ACC112 (cell line): Measurements from ENCODE around the gene DYNC1I1.

Experiments
- H2AFZ ChIP-seq: fragments of 200-600 bp; sonication (generic); one replicate; pipeline ENCODE4 v1.6.0; 2017; ENCODE audit warnings: antibody characterized with exemption, low read length; ENCODE audit not compliant: unreplicated experiment
- H3K27ac ChIP-seq: fragments of 200-600 bp; sonication (generic); 2 replicates; pipeline ENCODE4 v1.5.1; 2014; ENCODE audit warnings: low read depth, mild to moderate bottlenecking, antibody characterized with exemption, low read length, moderate library complexity
- H3K27me3 ChIP-seq: fragments of 200-600 bp; sonication (generic); 2 replicates; pipeline ENCODE4 v1.6.1; 2014; ENCODE audit warnings: mild to moderate bottlenecking, antibody characterized with exemption, low read length, moderate library complexity, mixed read lengths; ENCODE audit not compliant: insufficient read depth
- H3K36me3 ChIP-seq: fragments of 200-600 bp; sonication (generic); 2 replicates; pipeline ENCODE4 v1.6.1; 2016; ENCODE audit warnings: mild to moderate bottlenecking, antibody characterized with exemption, low read length, moderate library complexity, mixed read lengths; ENCODE audit not compliant: insufficient read depth
- H3K4me1 ChIP-seq: fragments of 200-600 bp; sonication (generic); one replicate; pipeline ENCODE4 v1.6.1; 2016; ENCODE audit warnings: low read length, mixed read lengths; ENCODE audit not compliant: insufficient read depth, unreplicated experiment, control insufficient read depth
- H3K4me3 ChIP-seq: fragments of 200-600 bp; sonication (generic); 2 replicates; pipeline ENCODE4 v1.5.1; 2014; ENCODE audit warnings: mild to moderate bottlenecking, low read depth, low read length
- H3K79me2 ChIP-seq: fragments of 200-600 bp; sonication (generic); one replicate; pipeline ENCODE4 v1.6.0; 2016; ENCODE audit warnings: low read length; ENCODE audit not compliant: control insufficient read depth, unreplicated experiment, insufficient read depth

DYNC1I1 gene

DNA sequence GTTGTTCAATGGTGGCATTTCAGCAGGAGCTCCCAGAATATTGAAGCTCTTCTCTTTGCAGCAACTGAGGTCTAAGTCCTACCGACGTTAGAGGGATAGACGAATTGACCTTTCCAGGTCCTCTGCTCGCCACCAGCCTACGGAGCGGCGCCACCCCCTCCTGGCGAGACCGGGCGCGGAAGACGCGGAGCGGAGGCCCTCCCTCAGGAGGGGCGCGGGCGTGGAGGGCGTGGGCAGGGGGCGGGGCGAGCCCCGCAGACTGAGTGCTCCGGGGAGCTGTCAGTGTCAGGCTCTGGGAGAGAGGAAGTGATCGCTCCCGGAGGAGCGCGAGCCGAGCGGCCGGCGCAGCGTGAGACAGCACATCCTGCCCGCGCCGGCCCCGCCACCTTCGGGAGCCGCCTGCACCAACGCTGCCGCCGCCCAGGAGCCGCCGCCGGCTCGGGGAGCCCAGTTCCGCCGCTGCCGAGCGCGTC, at the start of gene DYNC1I1:
Gene DYNC1I1 (plus strand): TSS at position 257 of the 473 bp plus-strand sequence. CDS start 32,176 bp downstream, outside the sequence.
- Histone ChIP-seq H2AFZ (peak within 1 kb of the TSS; percentile 43), H3K4me3 (peak within 1 kb of the TSS; percentile 86), H3K4me1 (no peaks in the 10 kb centered on the region), H3K36me3 (no peaks in the 10 kb centered on the region), H3K27ac (no peak within 1 kb of the TSS), H3K79me2 (no peaks in the 10 kb centered on the region), H3K27me3 (no peaks in the 10 kb centered on the region)

DNA sequence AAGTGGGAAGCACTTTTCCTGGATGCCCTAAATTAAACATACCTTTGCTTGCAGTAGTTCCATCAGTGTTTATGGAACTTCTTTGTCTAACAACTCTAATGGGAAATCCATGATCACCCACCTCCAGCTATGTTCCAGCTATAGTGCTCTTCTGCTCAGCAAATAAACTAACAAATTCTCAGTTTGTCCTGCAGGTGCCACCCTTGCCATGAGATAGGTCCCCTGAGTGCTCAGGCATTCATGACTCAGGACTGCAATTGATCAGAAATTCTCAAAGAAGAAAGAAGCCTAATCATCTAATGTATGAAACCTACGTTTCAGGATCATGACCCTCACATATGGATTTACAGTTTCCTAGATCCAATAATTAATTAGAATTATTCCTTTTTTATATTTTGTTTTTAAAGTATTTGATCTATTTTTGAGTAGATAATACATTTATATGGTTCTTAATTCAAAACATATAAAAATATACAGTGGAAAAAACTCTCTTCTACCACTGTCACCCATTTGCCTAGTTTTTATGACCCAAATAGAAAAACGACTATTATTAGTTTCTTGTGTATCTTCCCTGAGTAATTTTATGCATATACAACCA, 48.7 kb upstream of the DYNC1I1 start:
- no peaks in the 10 kb centered on the region for H3K79me2 ChIP-seq

DNA sequence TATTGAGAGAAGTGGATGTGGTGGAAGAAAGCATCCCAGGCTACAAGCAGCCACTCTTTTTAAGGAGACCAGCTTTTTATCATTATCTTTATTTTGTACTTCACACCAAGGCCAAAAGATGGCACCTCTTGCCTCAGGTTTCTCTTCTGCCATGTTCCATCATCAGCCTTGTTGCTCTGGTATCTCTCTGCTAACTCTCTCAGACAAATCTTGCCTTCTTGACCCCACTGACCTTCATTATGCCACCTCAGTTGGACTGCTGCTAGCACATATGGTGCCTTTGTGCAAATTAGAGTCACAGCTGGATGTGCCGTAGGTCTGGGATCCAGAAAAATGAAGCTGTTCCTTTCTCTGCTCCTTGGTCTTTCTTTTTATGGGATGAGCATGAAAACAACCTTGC, 47.1 kb upstream of the DYNC1I1 start:
- Histone ChIP-seq H3K36me3 (no peaks in the 10 kb centered on the region), H2AFZ (no peak overlapping the region), H3K4me3 (no peak overlapping the region), H3K4me1 (no peaks in the 10 kb centered on the region), H3K79me2 (no peaks in the 10 kb centered on the region), H3K27me3 (no peaks in the 10 kb centered on the region), H3K27ac (no peak overlapping the region)

More for the DNA sequence above, 48.7 kb upstream of the DYNC1I1 start:
- Histone ChIP-seq H3K4me1 (no peaks in the 10 kb centered on the region), H3K4me3 (no peak overlapping the region), H3K36me3 (no peaks in the 10 kb centered on the region), H3K27me3 (no peaks in the 10 kb centered on the region), H2AFZ (no peak overlapping the region), H3K27ac (no peak overlapping the region)

DNA sequence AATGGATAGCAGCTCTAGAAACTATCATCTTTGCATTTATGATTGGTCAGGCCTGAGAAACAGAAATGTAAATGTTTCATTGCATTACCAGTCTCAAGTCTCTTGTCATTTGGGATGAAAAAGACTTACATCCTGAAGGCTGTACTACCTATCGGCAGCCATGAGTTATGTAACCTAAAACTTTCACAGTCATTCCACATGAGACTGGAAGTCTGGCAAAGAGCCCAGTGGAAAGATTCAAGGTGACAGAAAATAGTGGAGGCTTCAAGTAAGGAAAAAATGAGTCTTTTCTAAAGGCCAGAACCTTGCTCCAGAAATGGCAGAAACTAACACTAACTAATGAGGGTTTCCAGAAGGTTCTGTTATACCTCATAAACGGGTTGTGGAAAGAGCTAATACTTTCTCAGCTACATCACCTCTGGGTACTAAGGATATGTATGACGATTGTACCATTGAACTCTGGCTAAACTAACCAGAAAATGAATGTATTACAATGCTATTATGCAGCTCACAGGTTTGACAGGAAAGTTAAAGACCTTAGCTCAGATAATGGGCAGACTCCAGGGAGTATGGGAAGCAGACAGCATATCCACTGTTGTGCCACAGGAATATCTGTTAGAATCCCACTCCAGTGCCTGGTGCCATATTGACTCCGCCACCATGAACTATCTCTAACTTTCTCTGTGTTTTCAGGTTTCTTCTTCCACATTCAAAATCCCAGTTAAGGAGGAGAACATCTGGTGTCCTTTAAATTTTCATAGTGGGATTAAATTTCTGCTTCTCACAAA, 41.7 kb upstream of the DYNC1I1 start:
- no peak overlapping the region for H3K4me3 ChIP-seq
- peaks cover 6% of the 10 kb centered on the region; the same call in 1 of the 2 replicates for H3K27me3 ChIP-seq
- no peaks in the 10 kb centered on the region for H3K79me2 ChIP-seq
- H3K4me1 ChIP-seq = no peaks in the 10 kb centered on the region
- no peaks in the 10 kb centered on the region for H3K36me3 ChIP-seq
- no peak overlapping the region for H2AFZ ChIP-seq
- H3K27ac ChIP-seq = no peak overlapping the region

DNA sequence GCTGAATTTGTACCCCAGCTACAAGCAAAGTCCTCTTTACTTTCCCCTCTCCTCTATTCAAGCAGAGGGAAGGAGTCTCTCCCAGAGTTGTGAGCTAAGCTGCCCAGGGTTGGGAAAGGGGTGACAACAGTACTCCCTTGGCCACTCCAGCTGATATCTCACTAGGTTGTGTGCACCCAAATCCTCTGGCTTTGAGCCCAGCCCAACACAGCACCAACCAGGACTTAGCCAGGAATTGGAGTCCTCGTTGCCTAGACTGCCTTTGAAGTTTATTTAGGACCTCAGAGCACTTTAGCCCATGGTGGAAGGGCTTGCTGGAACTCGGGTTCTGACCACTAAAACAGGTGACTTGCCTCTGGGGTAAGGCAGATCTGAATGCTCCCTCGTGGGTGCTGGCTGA, 35.7 kb upstream of the DYNC1I1 start:
- no peak overlapping the region for H3K27ac ChIP-seq
- H3K4me3 ChIP-seq = no peak overlapping the region
- H3K27me3 ChIP-seq = peaks cover 44% of the 10 kb centered on the region
- H3K79me2 ChIP-seq = no peaks in the 10 kb centered on the region
- H2AFZ ChIP-seq = no peak overlapping the region
- no peaks in the 10 kb centered on the region for H3K36me3 ChIP-seq
- no peaks in the 10 kb centered on the region for H3K4me1 ChIP-seq

DNA sequence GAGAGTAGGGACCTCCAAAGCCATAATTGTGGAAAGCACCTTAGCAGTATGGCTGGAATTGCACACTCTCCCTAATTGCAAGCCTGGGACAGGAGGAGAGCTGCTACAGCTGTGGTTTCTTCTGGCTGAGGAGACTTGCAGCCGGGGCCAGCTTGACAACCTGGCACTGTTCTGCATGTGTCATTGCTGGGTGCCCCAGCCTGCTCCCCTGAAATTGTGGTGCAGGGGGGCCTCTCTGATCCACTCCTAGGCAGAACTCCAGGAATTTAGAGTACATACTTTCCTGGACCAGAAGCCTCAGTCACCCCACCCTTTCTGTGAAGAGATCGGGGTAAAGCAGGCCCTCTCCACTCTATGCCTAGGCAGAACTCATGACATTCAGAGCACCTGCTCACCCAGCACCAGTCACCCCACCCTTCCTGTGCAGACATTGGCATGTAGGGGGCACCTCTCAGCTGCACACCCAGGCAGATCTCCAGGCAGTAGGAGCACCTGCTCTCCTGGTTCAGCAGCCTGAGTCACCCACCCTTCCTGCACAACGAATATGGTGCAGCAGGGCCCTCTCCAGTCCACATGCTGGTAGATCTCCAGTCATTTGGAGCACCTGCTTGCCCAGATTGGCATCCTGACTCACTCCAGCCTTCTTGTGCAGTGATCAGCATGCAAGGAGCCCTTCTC, 34.4 kb upstream of the DYNC1I1 start:
- no peaks in the 10 kb centered on the region for H3K79me2 ChIP-seq
- peaks cover 44% of the 10 kb centered on the region for H3K27me3 ChIP-seq
- H3K27ac ChIP-seq = no peak overlapping the region
- no peak overlapping the region for H2AFZ ChIP-seq
- no peaks in the 10 kb centered on the region for H3K36me3 ChIP-seq
- H3K4me1 ChIP-seq = no peaks in the 10 kb centered on the region
- H3K4me3 ChIP-seq = no peak overlapping the region

GRCh38 chr7:95749044-95749443, 23.3 kb upstream of the DYNC1I1 start:
- Histone ChIP-seq H3K79me2 (no peaks in the 10 kb centered on the region), H3K27me3 (peaks cover 27% of the 10 kb centered on the region), H3K27ac (no peak overlapping the region), H3K4me3 (no peak overlapping the region), H2AFZ (no peak overlapping the region), H3K4me1 (no peaks in the 10 kb centered on the region), H3K36me3 (no peaks in the 10 kb centered on the region)

- Histone ChIP-seq H3K4me1 (no peaks in the 10 kb centered on the region), H3K27me3 (peaks cover 27% of the 10 kb centered on the region), H3K4me3 (no peak overlapping the region), H3K36me3 (no peaks in the 10 kb centered on the region), H3K79me2 (no peaks in the 10 kb centered on the region), H3K27ac (no peak overlapping the region), H2AFZ (no peak overlapping the region)
Observed at GRCh38 chr7:95749515-95749914, 22.8 kb upstream of the DYNC1I1 start.

GRCh38 chr7:95753440-95753839, 18.9 kb upstream of the DYNC1I1 start:
- H3K36me3 ChIP-seq = no peaks in the 10 kb centered on the region
- H3K79me2 ChIP-seq = no peaks in the 10 kb centered on the region
- H2AFZ ChIP-seq = no peak overlapping the region
- peaks cover 7% of the 10 kb centered on the region for H3K4me1 ChIP-seq
- H3K27ac ChIP-seq = no peak overlapping the region
- peaks cover 23% of the 10 kb centered on the region for H3K27me3 ChIP-seq
- no peak overlapping the region for H3K4me3 ChIP-seq

DNA sequence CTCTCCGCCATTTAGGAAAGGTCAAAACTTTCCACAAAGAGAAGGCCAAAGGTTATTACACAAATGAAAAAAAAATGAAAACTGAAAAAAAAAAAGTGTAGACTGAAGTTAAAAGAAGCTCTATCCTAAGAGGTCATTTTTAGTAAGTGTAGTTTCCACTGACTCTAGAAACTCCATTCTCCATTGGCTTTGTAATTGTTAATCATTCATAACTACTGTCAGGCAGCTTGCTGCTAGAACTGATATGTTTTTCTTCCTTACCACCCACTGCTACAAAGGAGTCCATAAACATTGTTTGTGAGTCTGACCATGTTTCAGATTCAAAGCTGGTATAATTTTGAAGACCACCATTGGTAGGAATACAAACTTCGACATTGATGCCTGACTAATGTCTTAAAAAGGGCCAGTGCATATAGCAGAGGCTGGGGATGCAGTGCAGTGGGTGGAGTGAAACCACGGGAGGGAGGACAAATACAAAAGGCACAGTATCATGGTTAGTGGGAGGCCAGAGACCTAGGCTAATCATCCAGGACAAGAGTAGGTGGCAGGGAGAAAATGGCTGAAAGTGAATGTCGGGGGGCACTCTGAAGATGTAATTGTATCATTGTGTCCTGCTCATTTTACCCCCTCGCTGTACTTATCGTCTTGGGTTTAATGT, 16.9 kb upstream of the DYNC1I1 start:
- H3K36me3 ChIP-seq = no peaks in the 10 kb centered on the region
- H3K4me1 ChIP-seq = peaks cover 7% of the 10 kb centered on the region
- H3K4me3 ChIP-seq = no peak overlapping the region
- no peak overlapping the region for H3K27ac ChIP-seq
- peaks cover 13% of the 10 kb centered on the region for H3K27me3 ChIP-seq
- H2AFZ ChIP-seq = no peak overlapping the region
- H3K79me2 ChIP-seq = no peaks in the 10 kb centered on the region
